Measurements from ENCODE around the gene FOSL2.
A peak's percentile ranks its signal among the peaks of the same experiment; 100 is the strongest.

The FOSL2 gene

DNA sequence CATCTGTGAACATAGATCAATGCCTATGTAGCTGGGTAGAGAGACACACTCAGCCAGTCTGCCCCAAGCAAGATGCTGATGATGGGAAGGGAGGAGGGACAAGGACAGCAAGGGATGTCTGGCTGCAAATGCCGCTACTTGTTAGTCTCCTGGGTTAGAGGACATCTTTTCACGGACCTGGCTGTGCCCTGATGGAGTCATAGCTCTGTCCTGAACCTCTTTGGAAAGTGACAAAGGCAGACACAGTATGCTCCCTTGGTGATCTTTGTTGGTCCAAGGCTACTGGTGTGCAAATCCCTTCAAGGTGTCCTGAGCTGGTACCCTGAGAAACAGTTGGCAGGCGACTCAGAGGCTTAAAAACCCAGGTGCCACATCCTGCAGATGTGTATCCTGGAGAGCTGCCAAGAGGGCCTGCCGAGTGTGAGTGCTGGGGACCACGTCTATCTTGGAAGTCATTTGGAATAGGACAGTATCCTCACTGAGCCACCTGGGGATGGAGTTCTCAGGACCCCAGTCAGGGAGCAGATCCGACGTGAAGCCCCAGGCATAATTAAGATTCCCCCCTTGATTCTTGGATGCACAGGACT is 10.8 kb downstream of the FOSL2 start:
- H3K4me3 ChIP-seq (ENCODE audit: low read depth, low read length), result no peak overlapping the region
- CTCF ChIA-PET, result interaction anchor here (1.1 to 1.5 kb wide), 2 partner anchors 649 to 698 kb away, joined by 3 to 4 read pairs; no protein-coding TSS in a partner anchor
- H3K27ac ChIP-seq (ENCODE audit: extremely low read depth, low read depth, low read length), result no peak overlapping the region

DNA sequence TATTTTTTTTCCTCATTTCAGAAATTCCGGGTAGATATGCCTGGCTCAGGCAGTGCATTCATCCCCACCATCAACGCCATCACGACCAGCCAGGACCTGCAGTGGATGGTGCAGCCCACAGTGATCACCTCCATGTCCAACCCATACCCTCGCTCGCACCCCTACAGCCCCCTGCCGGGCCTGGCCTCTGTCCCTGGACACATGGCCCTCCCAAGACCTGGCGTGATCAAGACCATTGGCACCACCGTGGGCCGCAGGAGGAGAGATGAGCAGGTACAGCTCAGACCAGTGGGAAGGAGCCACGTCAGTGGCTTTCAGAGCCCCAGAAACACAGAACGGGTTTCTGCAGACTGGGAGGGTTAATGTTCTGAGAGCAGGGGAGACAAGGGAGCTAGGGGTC is 11.4 kb downstream of the FOSL2 start:
- TF ChIP-seq ZNF514 (tag by site-specific recombination; IDR thresholded peaks at IDR 0.05), result no peak
- Histone ChIP-seq H3K27ac (ENCODE audit: extremely low read depth, low read depth, low read length) (no peak overlapping the region), H3K36me3 (ENCODE audit: control insufficient read depth in 2 of 2, insufficient read depth in 1 of 2, low read length in 2 of 2) (peaks cover 5 to 53% of the 10 kb centered on the region in 2 experiments; a peak in 2 of 3 replicates), H3K9me3 (ENCODE audit: control insufficient read depth, insufficient read depth, low read depth, low read length) (no peaks in the 10 kb centered on the region), H3K4me1 (ENCODE audit: control insufficient read depth, insufficient read depth, low read length) (peaks cover 14% of the 10 kb centered on the region), H3K4me3 (ENCODE audit: low read depth, low read length) (no peak overlapping the region)
- ChIA-PET CTCF (interaction anchor here (0.7 kb wide), 1 partner anchor 249 kb away, joined by 4 read pairs; no protein-coding TSS in a partner anchor), POLR2A (no interaction called here)

More for the DNA sequence above, 10.8 kb downstream of the FOSL2 start:
- Histone ChIP-seq H3K36me3 (ENCODE audit: control insufficient read depth in 2 of 2, insufficient read depth in 1 of 2, low read length in 2 of 2) (peaks cover 5 to 47% of the 10 kb centered on the region in 2 experiments; a peak in 2 of 3 replicates), H3K9me3 (ENCODE audit: control insufficient read depth, insufficient read depth, low read depth, low read length) (no peaks in the 10 kb centered on the region), H3K4me1 (ENCODE audit: control insufficient read depth, insufficient read depth, low read length) (peaks cover 14% of the 10 kb centered on the region)
- peak; percentile 45; the same call in 1 of the 2 replicates for TF ChIP-seq ZIC2 (tag by site-specific recombination; IDR thresholded peaks at IDR 0.05)
- TF ChIP-seq ZNF626 (tag by site-specific recombination; IDR thresholded peaks at IDR 0.05), result no peak
- TF ChIP-seq ZFHX2 (tag by site-specific recombination; conservative IDR thresholded peaks at IDR 0.05), result no peak
- POLR2A ChIA-PET, result no interaction called here

DNA sequence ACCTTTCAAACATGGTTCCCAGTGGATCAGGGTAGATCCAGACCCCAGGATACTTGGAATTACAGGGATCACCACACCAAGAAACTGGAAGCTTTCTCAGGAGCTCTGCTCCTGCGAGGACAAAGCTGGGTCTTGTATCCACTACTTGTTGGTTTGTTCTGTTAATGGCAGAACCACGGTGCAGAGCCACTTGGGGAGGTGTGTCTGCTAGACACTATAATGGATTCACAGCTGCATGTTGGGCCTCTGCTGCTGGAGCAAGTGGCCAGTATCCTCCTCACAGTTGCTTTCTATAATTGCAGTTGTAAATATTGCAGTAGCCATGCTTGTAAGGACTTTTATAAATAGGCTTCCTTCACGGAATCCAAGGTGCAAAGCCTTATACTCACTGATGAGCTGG is 12.9 kb downstream of the FOSL2 start:
- Histone ChIP-seq H3K9me3 (ENCODE audit: control insufficient read depth, insufficient read depth, low read depth, low read length) (no peaks in the 10 kb centered on the region), H3K4me1 (ENCODE audit: control insufficient read depth, insufficient read depth, low read length) (peaks cover 4% of the 10 kb centered on the region; the same call in 1 of the 2 replicates), H3K36me3 (ENCODE audit: control insufficient read depth in 2 of 2, insufficient read depth in 1 of 2, low read length in 2 of 2) (peaks cover 5 to 65% of the 10 kb centered on the region in 2 experiments; a peak in 2 of 3 replicates), H3K27ac (ENCODE audit: extremely low read depth, low read depth, low read length) (no peak overlapping the region), H3K4me3 (ENCODE audit: low read depth, low read length) (no peak overlapping the region)
- CTCF ChIA-PET, result no interaction called here
- TF ChIP-seq ZNF792 (tag by site-specific recombination; IDR thresholded peaks at IDR 0.05), result no peak
- TF ChIP-seq ZNF747 (tag by site-specific recombination; IDR thresholded peaks at IDR 0.05), result no peak
- POLR2A ChIA-PET, result no interaction called here

DNA sequence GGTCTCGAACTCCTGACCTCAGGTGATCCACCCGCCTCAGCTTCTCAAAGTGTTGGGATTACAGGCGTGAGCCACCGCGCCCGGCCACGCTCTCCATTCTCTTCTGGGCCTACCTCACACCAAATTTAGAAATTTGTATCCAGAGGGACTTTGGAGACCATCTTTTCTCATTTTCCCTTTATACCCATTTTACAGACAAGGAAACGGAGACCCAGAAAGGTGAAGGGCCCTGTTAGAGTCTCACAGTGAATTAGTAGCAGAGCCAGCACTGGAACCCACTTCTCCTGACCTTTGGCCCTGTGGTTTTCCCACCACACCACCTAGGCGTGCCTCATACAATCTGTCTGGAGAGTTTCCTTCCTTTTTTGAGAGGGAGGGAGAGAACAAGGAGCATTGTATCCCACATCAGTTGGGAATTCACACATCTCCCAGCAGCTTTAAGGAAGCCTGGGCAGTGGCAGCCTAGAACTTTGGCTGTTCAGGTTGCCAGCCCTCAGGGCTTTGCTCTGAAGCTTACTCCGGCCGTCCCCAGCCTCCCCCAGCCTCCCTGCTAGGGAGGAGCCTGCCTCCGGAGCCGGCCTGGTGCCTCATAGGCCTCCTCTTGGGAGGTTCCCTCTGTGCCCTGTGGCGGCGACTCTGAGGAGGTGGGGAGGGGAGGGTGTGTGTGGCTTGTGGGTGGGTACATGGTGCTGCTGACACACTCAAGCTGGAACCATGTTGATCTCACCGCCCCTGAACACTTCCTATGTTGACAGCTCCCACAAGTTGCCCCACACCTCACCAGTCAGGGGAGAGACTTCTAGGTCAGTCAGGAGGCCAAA is 13.8 kb downstream of the FOSL2 start:
- TF ChIP-seq ZNF558 (tag by site-specific recombination; IDR thresholded peaks at IDR 0.05) (no peak), FEZF1 (tag by site-specific recombination; IDR thresholded peaks at IDR 0.05) (no peak), EGR2 (tag by site-specific recombination; IDR thresholded peaks at IDR 0.05; ENCODE audit: low read depth) (peak; percentile 57), WT1 (tag by site-specific recombination; IDR thresholded peaks at IDR 0.05) (0 out of 2 replicates have a peak, but pooled peaks have one; percentile 18), ZNF514 (tag by site-specific recombination; IDR thresholded peaks at IDR 0.05) (no peak), ZFHX2 (tag by site-specific recombination; conservative IDR thresholded peaks at IDR 0.05) (peak; percentile 66), MYNN (tag by site-specific recombination; IDR thresholded peaks at IDR 0.05; ENCODE audit: borderline replicate concordance) (no peak), ZNF510 (tag by site-specific recombination; IDR thresholded peaks at IDR 0.05; ENCODE audit: insufficient replicate concordance) (no peak), ZNF473 (tag by site-specific recombination; IDR thresholded peaks at IDR 0.05) (no peak), KLF1 (tag by site-specific recombination; IDR thresholded peaks at IDR 0.05) (peak; percentile 66), ZNF664 (tag by site-specific recombination; IDR thresholded peaks at IDR 0.05) (no peak)
- Histone ChIP-seq H3K27ac (ENCODE audit: extremely low read depth, low read depth, low read length) (no peak overlapping the region), H3K4me1 (ENCODE audit: control insufficient read depth, insufficient read depth, low read length) (no peaks in the 10 kb centered on the region), H3K36me3 (ENCODE audit: control insufficient read depth in 2 of 2, insufficient read depth in 1 of 2, low read length in 2 of 2) (peaks cover 9 to 73% of the 10 kb centered on the region in 2 experiments; a peak in 2 of 3 replicates), H3K9me3 (ENCODE audit: control insufficient read depth, insufficient read depth, low read depth, low read length) (no peaks in the 10 kb centered on the region), H3K4me3 (ENCODE audit: low read depth, low read length) (no peak overlapping the region)
- ChIA-PET CTCF (no interaction called here), POLR2A (no interaction called here)

Measured in HEK293 (cell line).